Measurements from ENCODE around the gene PVR.

- no peak for TF ChIP-seq CTCF (IDR thresholded peaks at IDR 0.05; ENCODE audit: low read depth, low read length, poor library complexity, severe bottlenecking)
- no peak for TF ChIP-seq EZH2phosphoT487 (IDR thresholded peaks at IDR 0.05; ENCODE audit: borderline replicate concordance, low read length)
These were observed 47.1 kb upstream of the PVR start for GRCh38 chr19:44596428-44597130.

Measured in DOHH2 (cell line).